SU-DHL-6 (cell line): ENCODE measurements around the gene NINL.

Experiments
- CTCF ChIP-seq: fragments of 200-600 bp; sonication (generic); IDR thresholded peaks from one replicate; pipeline ENCODE4 v1.5.1; 2017; ENCODE audit warnings: antibody characterized with exemption, mild to moderate bottlenecking, low read length, moderate library complexity; ENCODE audit not compliant: insufficient read depth, poor library complexity, severe bottlenecking
- EZH2phosphoT487 ChIP-seq: fragments of 200-600 bp; sonication (generic), shearing (Covaris generic); conservative IDR thresholded peaks from 2 replicates; pipeline ENCODE4 v1.6.1; 2018; ENCODE audit warnings: mild to moderate bottlenecking, antibody characterized with exemption, low read length, moderate library complexity, mixed read lengths

- TF ChIP-seq CTCF (no peak), EZH2phosphoT487 (no peak)
These were observed 99.0 kb downstream of the NINL start for GRCh38 chr20:25486377-25486776.
